IPS-18a (cell line): ENCODE results near the gene SASH1.

ENCODE experiments used
- H3K27ac ChIP-seq: one replicate; pipeline ENCODE4 v1.5.1; 2013; ENCODE audit warnings: low read length
- H3K27me3 ChIP-seq: one replicate; pipeline ENCODE4 v1.6.1; 2013; ENCODE audit warnings: mild to moderate bottlenecking, low read length; ENCODE audit not compliant: control insufficient read depth, insufficient read depth
- H3K36me3 ChIP-seq: one replicate; pipeline ENCODE4 v1.6.1; 2013; ENCODE audit warnings: low read depth, low read length; ENCODE audit not compliant: control insufficient read depth
- H3K4me1 ChIP-seq: one replicate; pipeline ENCODE4 v1.6.1; 2013; ENCODE audit warnings: low read depth, low read length; ENCODE audit not compliant: control insufficient read depth
- H3K4me3 ChIP-seq: one replicate; pipeline ENCODE4 v1.5.1; 2013; ENCODE audit warnings: low read length
- H3K9ac ChIP-seq: one replicate; pipeline ENCODE4 v1.6.1; 2013; ENCODE audit warnings: mild to moderate bottlenecking, low read length, moderate library complexity
- H3K9me3 ChIP-seq: one replicate; pipeline ENCODE4 v1.6.1; 2013; ENCODE audit warnings: low read depth, low read length; ENCODE audit not compliant: control insufficient read depth

Gene SASH1

DNA sequence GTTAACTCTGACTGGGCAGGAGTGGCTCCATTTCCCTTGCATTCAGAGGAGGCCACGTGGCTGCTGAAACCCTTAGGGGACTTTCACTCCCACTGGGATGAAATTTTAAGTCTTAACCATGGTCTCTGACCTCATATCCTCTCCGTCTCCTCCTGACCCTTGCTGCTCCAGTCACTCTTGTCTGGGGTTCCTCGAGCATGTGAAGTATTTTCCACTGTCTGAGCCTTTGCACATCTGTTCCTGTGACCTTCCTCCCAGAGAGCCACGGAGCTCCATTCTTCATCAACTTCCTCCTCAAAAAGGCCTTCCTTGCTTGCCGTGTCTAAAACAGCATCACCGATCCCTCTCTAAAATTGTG, 251.2 kb downstream of the SASH1 start:
- Histone ChIP-seq H3K27ac (no peak overlapping the region), H3K27me3 (no peaks in the 10 kb centered on the region), H3K9ac (no peak overlapping the region), H3K9me3 (no peaks in the 10 kb centered on the region), H3K4me1 (peaks cover 15% of the 10 kb centered on the region), H3K36me3 (no peaks in the 10 kb centered on the region), H3K4me3 (no peak overlapping the region)

DNA sequence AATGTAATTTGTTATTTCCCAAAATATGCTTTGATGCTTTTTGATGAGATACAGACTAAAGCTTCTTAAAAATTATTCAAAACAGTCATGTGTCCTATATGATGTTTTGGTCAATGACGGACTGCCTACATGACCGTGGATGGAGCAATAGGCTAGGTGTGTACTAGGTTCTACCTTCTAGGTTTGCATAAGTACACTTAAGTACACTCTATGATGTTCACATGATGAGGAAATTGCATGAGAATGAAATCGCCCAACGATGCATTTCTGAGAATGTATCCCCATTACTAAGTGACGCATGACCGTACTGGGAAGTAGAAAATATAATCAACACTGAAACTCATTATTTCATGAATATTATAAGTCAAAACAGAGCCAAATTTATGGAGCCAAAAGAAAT, 252.9 kb downstream of the SASH1 start:
- Histone ChIP-seq H3K9me3 (no peaks in the 10 kb centered on the region), H3K9ac (no peak overlapping the region), H3K36me3 (no peaks in the 10 kb centered on the region), H3K27me3 (no peaks in the 10 kb centered on the region), H3K4me1 (peaks cover 23% of the 10 kb centered on the region), H3K4me3 (no peak overlapping the region), H3K27ac (no peak overlapping the region)

DNA sequence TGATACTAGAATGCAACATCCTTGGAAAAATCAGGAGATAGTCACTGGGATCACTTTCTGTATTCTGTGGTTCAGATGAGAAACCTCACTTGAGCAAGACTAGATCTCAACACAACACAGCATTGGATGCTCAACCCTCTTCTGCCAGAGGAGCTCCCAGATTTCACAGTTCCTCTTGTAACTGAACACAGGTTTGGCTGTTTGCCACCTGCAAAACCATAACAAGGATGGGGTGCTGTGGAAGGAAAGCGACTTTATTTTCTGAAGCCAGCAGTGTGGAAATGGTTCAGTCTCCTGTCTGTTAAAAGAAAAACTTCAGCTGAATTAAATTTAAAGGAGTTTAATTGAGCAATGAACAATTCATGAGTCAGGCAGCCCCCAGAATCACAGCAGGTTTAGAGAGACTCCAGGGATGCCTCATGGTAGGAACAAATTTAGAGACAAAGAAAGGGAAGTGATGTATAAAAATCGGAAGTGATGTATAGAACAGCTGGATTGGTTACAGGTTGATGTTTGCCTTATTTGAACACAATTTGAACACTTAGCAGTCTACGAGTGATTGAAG, 254.3 kb downstream of the SASH1 start:
- no peak overlapping the region for H3K9ac ChIP-seq
- H3K27me3 ChIP-seq = no peaks in the 10 kb centered on the region
- H3K27ac ChIP-seq = no peak overlapping the region
- H3K36me3 ChIP-seq = no peaks in the 10 kb centered on the region
- H3K4me3 ChIP-seq = no peak overlapping the region
- peaks cover 23% of the 10 kb centered on the region for H3K4me1 ChIP-seq
- peaks cover under 1% of the 10 kb centered on the region for H3K9me3 ChIP-seq

DNA sequence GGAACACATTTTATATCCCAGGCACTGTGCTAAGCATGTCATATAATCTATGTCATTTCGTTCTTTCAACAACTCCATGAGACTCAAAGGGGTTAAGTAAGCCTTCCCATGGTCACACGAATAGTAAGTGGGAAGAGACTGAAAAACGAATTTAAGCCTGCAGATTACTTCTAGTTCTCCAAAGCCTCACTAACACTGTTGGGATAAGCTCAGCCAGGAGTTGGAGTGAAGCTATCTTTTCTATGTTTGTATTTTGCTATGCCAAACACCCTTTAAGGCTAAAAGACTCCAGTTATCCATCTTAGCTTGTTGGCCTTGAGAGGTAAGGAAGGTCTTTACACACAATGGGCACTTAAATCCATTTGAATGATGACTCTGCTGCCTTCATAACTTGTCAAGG, 256.1 kb downstream of the SASH1 start:
- H3K27ac ChIP-seq = peak overlapping the region; percentile 8
- H3K4me3 ChIP-seq = peak overlapping the region; percentile 2
- peaks cover 23% of the 10 kb centered on the region for H3K4me1 ChIP-seq
- no peak overlapping the region for H3K9ac ChIP-seq
- no peaks in the 10 kb centered on the region for H3K36me3 ChIP-seq
- H3K27me3 ChIP-seq = no peaks in the 10 kb centered on the region
- H3K9me3 ChIP-seq = peaks cover 6% of the 10 kb centered on the region

DNA sequence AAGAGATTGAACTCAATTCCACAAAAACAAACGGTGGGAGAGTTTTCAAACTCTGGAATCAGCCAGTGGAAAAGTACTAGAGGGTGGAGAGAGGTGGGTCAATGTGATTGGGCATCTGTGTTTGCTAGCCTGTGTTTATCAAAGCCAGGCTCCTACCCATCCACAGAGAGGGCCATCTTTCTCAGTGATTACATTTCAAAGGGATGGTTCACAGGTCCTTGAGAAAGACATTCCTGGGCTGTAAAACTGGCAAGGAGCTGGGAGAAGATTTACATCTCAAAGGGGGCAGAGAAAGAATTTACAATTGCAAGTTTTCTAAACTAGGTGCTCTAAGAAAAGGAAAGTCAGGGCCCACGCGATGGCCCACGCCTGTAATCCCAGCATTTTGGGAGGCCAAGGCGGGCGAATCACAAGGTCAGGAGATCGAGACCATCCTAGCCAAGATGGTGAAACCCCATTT, 257.4 kb downstream of the SASH1 start:
- H3K27ac ChIP-seq = peak overlapping the region; percentile 69
- no peaks in the 10 kb centered on the region for H3K36me3 ChIP-seq
- peaks cover 6% of the 10 kb centered on the region for H3K9me3 ChIP-seq
- H3K27me3 ChIP-seq = no peaks in the 10 kb centered on the region
- H3K4me1 ChIP-seq = peaks cover 23% of the 10 kb centered on the region
- no peak overlapping the region for H3K4me3 ChIP-seq
- H3K9ac ChIP-seq = peak overlapping the region; percentile 46
